Measurements from ENCODE around the gene MLYCD.

DNA sequence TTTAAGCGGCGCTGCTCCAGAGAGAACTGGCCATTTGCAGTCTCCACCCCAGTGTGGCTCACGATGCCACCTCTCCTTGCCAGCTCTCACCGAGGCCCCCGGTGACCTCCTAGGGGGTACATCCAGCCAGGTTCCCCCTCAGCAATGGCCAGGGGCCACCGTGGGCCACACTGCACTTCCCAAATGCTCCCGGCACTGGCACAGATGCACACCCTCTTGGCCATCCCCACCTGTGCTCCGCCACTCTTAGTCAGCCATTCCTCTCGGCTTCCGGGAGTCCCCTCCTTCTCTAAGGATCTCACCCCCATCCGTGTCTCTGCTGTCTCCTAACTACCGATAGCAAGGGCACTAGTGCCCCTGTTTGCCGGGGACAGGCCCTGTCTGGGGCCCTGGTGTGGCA lies 25.8 kb downstream of the MLYCD start:
- TF ChIP-seq, protein P1, sequence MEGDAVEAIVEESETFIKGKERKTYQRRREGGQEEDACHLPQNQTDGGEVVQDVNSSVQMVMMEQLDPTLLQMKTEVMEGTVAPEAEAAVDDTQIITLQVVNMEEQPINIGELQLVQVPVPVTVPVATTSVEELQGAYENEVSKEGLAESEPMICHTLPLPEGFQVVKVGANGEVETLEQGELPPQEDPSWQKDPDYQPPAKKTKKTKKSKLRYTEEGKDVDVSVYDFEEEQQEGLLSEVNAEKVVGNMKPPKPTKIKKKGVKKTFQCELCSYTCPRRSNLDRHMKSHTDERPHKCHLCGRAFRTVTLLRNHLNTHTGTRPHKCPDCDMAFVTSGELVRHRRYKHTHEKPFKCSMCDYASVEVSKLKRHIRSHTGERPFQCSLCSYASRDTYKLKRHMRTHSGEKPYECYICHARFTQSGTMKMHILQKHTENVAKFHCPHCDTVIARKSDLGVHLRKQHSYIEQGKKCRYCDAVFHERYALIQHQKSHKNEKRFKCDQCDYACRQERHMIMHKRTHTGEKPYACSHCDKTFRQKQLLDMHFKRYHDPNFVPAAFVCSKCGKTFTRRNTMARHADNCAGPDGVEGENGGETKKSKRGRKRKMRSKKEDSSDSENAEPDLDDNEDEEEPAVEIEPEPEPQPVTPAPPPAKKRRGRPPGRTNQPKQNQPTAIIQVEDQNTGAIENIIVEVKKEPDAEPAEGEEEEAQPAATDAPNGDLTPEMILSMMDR (conservative IDR thresholded peaks at IDR 0.05; ENCODE audit: low read depth in 2 of 2): no peak
- TF ChIP-seq, protein P2, sequence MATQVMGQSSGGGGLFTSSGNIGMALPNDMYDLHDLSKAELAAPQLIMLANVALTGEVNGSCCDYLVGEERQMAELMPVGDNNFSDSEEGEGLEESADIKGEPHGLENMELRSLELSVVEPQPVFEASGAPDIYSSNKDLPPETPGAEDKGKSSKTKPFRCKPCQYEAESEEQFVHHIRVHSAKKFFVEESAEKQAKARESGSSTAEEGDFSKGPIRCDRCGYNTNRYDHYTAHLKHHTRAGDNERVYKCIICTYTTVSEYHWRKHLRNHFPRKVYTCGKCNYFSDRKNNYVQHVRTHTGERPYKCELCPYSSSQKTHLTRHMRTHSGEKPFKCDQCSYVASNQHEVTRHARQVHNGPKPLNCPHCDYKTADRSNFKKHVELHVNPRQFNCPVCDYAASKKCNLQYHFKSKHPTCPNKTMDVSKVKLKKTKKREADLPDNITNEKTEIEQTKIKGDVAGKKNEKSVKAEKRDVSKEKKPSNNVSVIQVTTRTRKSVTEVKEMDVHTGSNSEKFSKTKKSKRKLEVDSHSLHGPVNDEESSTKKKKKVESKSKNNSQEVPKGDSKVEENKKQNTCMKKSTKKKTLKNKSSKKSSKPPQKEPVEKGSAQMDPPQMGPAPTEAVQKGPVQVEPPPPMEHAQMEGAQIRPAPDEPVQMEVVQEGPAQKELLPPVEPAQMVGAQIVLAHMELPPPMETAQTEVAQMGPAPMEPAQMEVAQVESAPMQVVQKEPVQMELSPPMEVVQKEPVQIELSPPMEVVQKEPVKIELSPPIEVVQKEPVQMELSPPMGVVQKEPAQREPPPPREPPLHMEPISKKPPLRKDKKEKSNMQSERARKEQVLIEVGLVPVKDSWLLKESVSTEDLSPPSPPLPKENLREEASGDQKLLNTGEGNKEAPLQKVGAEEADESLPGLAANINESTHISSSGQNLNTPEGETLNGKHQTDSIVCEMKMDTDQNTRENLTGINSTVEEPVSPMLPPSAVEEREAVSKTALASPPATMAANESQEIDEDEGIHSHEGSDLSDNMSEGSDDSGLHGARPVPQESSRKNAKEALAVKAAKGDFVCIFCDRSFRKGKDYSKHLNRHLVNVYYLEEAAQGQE (IDR thresholded peaks at IDR 0.05; ENCODE audit: unreplicated experiment): no peak
- no peak for TF ChIP-seq EZH2 (IDR thresholded peaks at IDR 0.05; ENCODE audit: low read depth, unreplicated experiment)
- TF ChIP-seq EZH2phosphoT487 (IDR thresholded peaks at IDR 0.05; ENCODE audit: unreplicated experiment): no peak
- no peak for TF ChIP-seq POLR2AphosphoS5 (IDR thresholded peaks at IDR 0.05; ENCODE audit: low read depth)
- no peak for TF ChIP-seq STAT1 (IDR thresholded peaks at IDR 0.05; ENCODE audit: unreplicated experiment)
- TF ChIP-seq CREB1 (CRISPR knock-in tag; IDR thresholded peaks at IDR 0.05; ENCODE audit: low read depth): no peak
- TF ChIP-seq JUNB (IDR thresholded peaks at IDR 0.05; ENCODE audit: unreplicated experiment): no peak
- TF ChIP-seq NANOG (IDR thresholded peaks at IDR 0.05; ENCODE audit: borderline replicate concordance): no peak
- TF ChIP-seq ZNF114 (CRISPR knock-in tag; IDR thresholded peaks at IDR 0.05): no peak
- TF ChIP-seq, protein P3, sequence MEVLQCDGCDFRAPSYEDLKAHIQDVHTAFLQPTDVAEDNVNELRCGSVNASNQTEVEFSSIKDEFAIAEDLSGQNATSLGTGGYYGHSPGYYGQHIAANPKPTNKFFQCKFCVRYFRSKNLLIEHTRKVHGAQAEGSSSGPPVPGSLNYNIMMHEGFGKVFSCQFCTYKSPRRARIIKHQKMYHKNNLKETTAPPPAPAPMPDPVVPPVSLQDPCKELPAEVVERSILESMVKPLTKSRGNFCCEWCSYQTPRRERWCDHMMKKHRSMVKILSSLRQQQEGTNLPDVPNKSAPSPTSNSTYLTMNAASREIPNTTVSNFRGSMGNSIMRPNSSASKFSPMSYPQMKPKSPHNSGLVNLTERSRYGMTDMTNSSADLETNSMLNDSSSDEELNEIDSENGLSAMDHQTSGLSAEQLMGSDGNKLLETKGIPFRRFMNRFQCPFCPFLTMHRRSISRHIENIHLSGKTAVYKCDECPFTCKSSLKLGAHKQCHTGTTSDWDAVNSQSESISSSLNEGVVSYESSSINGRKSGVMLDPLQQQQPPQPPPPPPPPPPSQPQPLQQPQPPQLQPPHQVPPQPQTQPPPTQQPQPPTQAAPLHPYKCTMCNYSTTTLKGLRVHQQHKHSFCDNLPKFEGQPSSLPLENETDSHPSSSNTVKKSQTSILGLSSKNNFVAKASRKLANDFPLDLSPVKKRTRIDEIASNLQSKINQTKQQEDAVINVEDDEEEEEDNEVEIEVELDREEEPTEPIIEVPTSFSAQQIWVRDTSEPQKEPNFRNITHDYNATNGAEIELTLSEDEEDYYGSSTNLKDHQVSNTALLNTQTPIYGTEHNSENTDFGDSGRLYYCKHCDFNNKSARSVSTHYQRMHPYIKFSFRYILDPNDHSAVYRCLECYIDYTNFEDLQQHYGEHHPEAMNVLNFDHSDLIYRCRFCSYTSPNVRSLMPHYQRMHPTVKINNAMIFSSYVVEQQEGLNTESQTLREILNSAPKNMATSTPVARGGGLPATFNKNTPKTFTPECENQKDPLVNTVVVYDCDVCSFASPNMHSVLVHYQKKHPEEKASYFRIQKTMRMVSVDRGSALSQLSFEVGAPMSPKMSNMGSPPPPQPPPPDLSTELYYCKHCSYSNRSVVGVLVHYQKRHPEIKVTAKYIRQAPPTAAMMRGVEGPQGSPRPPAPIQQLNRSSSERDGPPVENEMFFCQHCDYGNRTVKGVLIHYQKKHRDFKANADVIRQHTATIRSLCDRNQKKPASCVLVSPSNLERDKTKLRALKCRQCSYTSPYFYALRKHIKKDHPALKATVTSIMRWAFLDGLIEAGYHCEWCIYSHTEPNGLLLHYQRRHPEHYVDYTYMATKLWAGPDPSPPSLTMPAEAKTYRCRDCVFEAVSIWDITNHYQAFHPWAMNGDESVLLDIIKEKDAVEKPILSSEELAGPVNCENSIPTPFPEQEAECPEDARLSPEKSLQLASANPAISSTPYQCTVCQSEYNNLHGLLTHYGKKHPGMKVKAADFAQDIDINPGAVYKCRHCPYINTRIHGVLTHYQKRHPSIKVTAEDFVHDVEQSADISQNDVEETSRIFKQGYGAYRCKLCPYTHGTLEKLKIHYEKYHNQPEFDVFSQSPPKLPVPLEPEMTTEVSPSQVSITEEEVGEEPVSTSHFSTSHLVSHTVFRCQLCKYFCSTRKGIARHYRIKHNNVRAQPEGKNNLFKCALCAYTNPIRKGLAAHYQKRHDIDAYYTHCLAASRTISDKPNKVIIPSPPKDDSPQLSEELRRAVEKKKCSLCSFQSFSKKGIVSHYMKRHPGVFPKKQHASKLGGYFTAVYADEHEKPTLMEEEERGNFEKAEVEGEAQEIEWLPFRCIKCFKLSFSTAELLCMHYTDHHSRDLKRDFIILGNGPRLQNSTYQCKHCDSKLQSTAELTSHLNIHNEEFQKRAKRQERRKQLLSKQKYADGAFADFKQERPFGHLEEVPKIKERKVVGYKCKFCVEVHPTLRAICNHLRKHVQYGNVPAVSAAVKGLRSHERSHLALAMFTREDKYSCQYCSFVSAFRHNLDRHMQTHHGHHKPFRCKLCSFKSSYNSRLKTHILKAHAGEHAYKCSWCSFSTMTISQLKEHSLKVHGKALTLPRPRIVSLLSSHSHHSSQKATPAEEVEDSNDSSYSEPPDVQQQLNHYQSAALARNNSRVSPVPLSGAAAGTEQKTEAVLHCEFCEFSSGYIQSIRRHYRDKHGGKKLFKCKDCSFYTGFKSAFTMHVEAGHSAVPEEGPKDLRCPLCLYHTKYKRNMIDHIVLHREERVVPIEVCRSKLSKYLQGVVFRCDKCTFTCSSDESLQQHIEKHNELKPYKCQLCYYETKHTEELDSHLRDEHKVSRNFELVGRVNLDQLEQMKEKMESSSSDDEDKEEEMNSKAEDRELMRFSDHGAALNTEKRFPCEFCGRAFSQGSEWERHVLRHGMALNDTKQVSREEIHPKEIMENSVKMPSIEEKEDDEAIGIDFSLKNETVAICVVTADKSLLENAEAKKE (CRISPR knock-in tag; IDR thresholded peaks at IDR 0.05): no peak

All from GM23338 (cell line).